Measurements from ENCODE around the gene ITGB4.

- TF ChIP-seq EZH2 (IDR thresholded peaks at IDR 0.05; ENCODE audit: borderline replicate concordance, low read length), result no peak
- TF ChIP-seq CTCF (conservative IDR thresholded peaks at IDR 0.05 in 1 of 2, IDR thresholded peaks at IDR 0.05 in 1 of 2; ENCODE audit: extremely low read depth in 1 of 2, insufficient read depth in 1 of 2, low read depth in 1 of 2, low read length in 2 of 2), result no peak
Measured at GRCh38 chr17:75793460-75793859, 72.2 kb downstream of the ITGB4 start.

Data from mammary epithelial cell (primary cell).